OCI-LY3 (cell line): ENCODE results near the gene ADD1.

Source experiments
- H2AFZ ChIP-seq: fragments of 200-600, 300-600 bp; shearing (Covaris generic); 2 replicates; pipeline ENCODE4 v1.6.0; 2014; ENCODE audit warnings: antibody characterized with exemption, low read depth, low read length
- H3K27ac ChIP-seq: fragments of 200-600, 300-600 bp; sonication (generic); 2 replicates; pipeline ENCODE4 v1.5.1; 2014; ENCODE audit warnings: mild to moderate bottlenecking, low read length, moderate library complexity, mixed read lengths
- H3K27me3 ChIP-seq: fragments of 200-600, 300-600 bp; sonication (generic); 2 replicates; pipeline ENCODE4 v1.6.1; 2014; ENCODE audit warnings: low read depth, low read length, mixed read lengths
- H3K36me3 ChIP-seq: fragments of 200-600, 300-600 bp; sonication (generic); replicated peaks from 2 replicates; pipeline ENCODE3; 2014; ENCODE audit warnings: low read depth, low read length, mixed read lengths
- H3K4me1 ChIP-seq: fragments of 300-600, 200-600 bp; sonication (generic); 2 replicates; pipeline ENCODE4 v1.6.1; 2014; ENCODE audit warnings: low read length, mixed read lengths
- H3K4me2 ChIP-seq: fragments of 200-600, 300-600 bp; sonication (generic); 2 replicates; pipeline ENCODE4 v1.6.1; 2014; ENCODE audit warnings: low read length, mixed read lengths
- H3K4me3 ChIP-seq: fragments of 300-600, 200-600 bp; sonication (generic); 2 replicates; pipeline ENCODE4 v1.5.1; 2014; ENCODE audit warnings: antibody characterized with exemption, mild to moderate bottlenecking, low read length, moderate library complexity
- H3K79me2 ChIP-seq: fragments of 300-600, 200-600 bp; shearing (Covaris generic); 2 replicates; pipeline ENCODE4 v1.6.1; 2014; ENCODE audit warnings: mild to moderate bottlenecking, low read length, mixed read lengths
- H3K9ac ChIP-seq: fragments of 300-600, 200-600 bp; shearing (Covaris generic); 2 replicates; pipeline ENCODE4 v1.6.0; 2014; ENCODE audit warnings: mild to moderate bottlenecking, low read length, moderate library complexity
- H3K9me3 ChIP-seq: fragments of 200-600, 300-600 bp; shearing (Covaris generic); 2 replicates; pipeline ENCODE4 v1.6.1; 2014; ENCODE audit warnings: low read length, mixed read lengths; ENCODE audit not compliant: insufficient read depth
- H4K20me1 ChIP-seq: fragments of 200-600, 300-600 bp; sonication (generic); 2 replicates; pipeline ENCODE4 v1.6.1; 2016; ENCODE audit warnings: low read length, mixed read lengths; ENCODE audit not compliant: insufficient read depth
- CTCF ChIP-seq: fragments of 200-600, 300-600 bp; sonication (generic); IDR thresholded peaks from 2 replicates; pipeline ENCODE4 v1.5.1; 2014; ENCODE audit warnings: antibody characterized with exemption, low read length, low read depth
- EZH2phosphoT487 ChIP-seq: fragments of 200-600 bp; shearing (Covaris generic); IDR thresholded peaks from 2 replicates; pipeline ENCODE4 v1.6.1; 2018; ENCODE audit warnings: antibody characterized with exemption, mixed run types, low read depth

The ADD1 gene

GRCh38 chr4:2834001-2834921 lies 9.4 kb upstream of the ADD1 start:
- Histone ChIP-seq H3K9ac (no peak overlapping the region), H3K4me3 (no peak overlapping the region), H3K36me3 (peaks cover 14% of the 10 kb centered on the region), H3K79me2 (no peaks in the 10 kb centered on the region), H3K9me3 (no peaks in the 10 kb centered on the region), H3K27ac (no peak overlapping the region), H3K4me2 (no peak overlapping the region), H3K4me1 (peaks cover 27% of the 10 kb centered on the region), H2AFZ (no peak overlapping the region), H3K27me3 (no peaks in the 10 kb centered on the region), H4K20me1 (no peaks in the 10 kb centered on the region)
- TF ChIP-seq CTCF (no peak), EZH2phosphoT487 (no peak)

- Histone ChIP-seq H3K4me2 (no peak overlapping the region), H3K4me3 (no peak overlapping the region), H2AFZ (no peak overlapping the region), H3K79me2 (no peaks in the 10 kb centered on the region), H3K4me1 (peaks cover 27% of the 10 kb centered on the region), H3K36me3 (peaks cover 12% of the 10 kb centered on the region), H3K27ac (no peak overlapping the region), H3K9ac (no peak overlapping the region), H4K20me1 (no peaks in the 10 kb centered on the region), H3K27me3 (no peaks in the 10 kb centered on the region), H3K9me3 (no peaks in the 10 kb centered on the region)
- no peak for TF ChIP-seq EZH2phosphoT487
- TF ChIP-seq CTCF, result no peak
Observed at GRCh38 chr4:2835978-2836377, 7.7 kb upstream of the ADD1 start.

- H3K27me3 ChIP-seq, result no peaks in the 10 kb centered on the region
- H3K9me3 ChIP-seq, result no peaks in the 10 kb centered on the region
- H3K9ac ChIP-seq, result no peak overlapping the region
- H3K36me3 ChIP-seq, result peaks cover 10% of the 10 kb centered on the region
- H3K79me2 ChIP-seq, result no peaks in the 10 kb centered on the region
- H3K4me3 ChIP-seq, result no peak overlapping the region
- no peak overlapping the region for H3K4me2 ChIP-seq
- peaks cover 27% of the 10 kb centered on the region for H3K4me1 ChIP-seq
- H2AFZ ChIP-seq, result no peak overlapping the region
- no peaks in the 10 kb centered on the region for H4K20me1 ChIP-seq
- no peak for TF ChIP-seq EZH2phosphoT487
- no peak for TF ChIP-seq CTCF
- H3K27ac ChIP-seq, result no peak overlapping the region
Observed at GRCh38 chr4:2836391-2836859, 7.2 kb upstream of the ADD1 start.

- H3K27me3 ChIP-seq, result no peaks in the 10 kb centered on the region
- H3K9ac ChIP-seq, result peak overlapping the region; percentile 58
- H3K79me2 ChIP-seq, result no peaks in the 10 kb centered on the region
- H4K20me1 ChIP-seq, result no peaks in the 10 kb centered on the region
- H3K9me3 ChIP-seq, result no peaks in the 10 kb centered on the region
- H3K4me2 ChIP-seq, result peak overlapping the region; percentile 86
- TF ChIP-seq EZH2phosphoT487 (no peak), CTCF (no peak)
- H3K27ac ChIP-seq, result peak overlapping the region; percentile 47
- peaks cover 10% of the 10 kb centered on the region for H3K36me3 ChIP-seq
- H3K4me1 ChIP-seq, result peaks cover 27% of the 10 kb centered on the region
- H2AFZ ChIP-seq, result peak overlapping the region; percentile 71; the same call in 1 of the 2 replicates
- H3K4me3 ChIP-seq, result peak overlapping the region; percentile 74
Observed at GRCh38 chr4:2837110-2837903, 6.3 kb upstream of the ADD1 start.
